ENCODE measurements around the gene SETD1B.
"Not testable (repeated sequence)": the region's sequence is repeated elsewhere in the genome, so short reads cannot be mapped to it uniquely, and the experiment has no call there.

Gene SETD1B

DNA sequence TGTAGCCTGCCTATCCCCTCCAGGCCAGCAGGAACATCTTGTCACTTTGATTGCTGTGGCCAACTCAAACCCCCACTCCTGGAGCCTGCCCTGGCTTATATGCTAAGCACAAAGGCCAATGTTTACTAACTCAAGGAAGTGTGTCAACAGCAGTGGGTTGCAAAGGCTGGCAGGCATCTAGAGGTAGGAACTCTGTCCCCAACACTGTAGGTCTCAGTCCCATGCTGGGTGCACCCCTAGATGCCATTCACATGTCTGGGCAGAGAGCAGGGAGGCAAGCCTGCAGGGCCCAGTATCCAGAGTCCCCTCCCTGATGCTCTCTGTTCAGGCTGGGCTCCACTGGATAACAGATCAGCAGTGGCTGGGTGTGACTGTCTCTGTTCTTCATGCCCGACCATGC lies 56.4 kb downstream of the SETD1B start:
- no peak for DNase-seq

- not testable (repeated sequence) for DNase-seq
Measured at GRCh38 chr12:121860699-121861098, 56.9 kb downstream of the SETD1B start.

- DNase-seq: no peak
Measured at GRCh38 chr12:121861636-121862254, 57.9 kb downstream of the SETD1B start.

GRCh38 chr12:121866331-121866730 lies 62.5 kb downstream of the SETD1B start:
- DNase-seq: no peak

DNA sequence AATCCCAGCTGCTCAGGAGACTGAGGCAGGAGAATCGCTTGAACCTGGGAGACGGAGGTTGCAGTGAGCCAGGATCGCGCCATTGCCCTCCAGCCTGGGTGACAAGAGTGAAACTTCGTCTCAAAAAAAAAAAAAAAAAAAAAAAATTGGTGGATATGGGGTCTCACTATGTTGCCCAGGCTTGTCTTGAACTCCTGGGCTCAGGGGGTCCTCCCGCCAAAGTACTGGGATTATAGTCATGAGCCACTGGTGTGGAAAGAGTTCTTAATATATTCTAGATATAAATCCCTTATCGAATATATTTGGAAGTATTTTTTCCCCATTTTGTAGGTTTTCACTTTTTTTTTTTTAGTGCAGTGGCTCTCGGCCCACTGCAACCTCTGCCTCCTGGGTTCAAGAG lies 65.4 kb downstream of the SETD1B start:
- DNase-seq: not testable (repeated sequence)

GRCh38 chr12:121871467-121871866 lies 67.7 kb downstream of the SETD1B start:
- DNase-seq: no peak

GRCh38 chr12:121872546-121873215 lies 68.9 kb downstream of the SETD1B start:
- DNase-seq: peak; percentile 28 to 53

DNA sequence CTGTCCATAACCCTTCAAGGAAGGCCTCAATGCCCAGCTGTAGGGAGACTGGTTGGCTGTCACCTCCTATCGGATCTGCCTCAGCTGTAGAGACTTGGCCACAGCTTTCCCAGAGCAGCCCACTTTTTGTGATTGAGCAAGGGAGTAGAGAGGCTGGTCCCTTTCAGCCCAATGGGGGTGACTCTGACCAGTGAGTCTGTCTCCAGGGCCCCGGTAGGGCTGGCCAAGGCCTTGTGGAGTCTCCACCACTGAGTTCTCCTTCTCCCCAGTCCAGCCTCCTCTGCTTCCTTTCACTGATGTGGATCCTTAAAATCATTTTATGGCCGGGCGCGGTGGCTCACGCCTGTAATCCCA lies 69.4 kb downstream of the SETD1B start:
- no peak for DNase-seq

DNA sequence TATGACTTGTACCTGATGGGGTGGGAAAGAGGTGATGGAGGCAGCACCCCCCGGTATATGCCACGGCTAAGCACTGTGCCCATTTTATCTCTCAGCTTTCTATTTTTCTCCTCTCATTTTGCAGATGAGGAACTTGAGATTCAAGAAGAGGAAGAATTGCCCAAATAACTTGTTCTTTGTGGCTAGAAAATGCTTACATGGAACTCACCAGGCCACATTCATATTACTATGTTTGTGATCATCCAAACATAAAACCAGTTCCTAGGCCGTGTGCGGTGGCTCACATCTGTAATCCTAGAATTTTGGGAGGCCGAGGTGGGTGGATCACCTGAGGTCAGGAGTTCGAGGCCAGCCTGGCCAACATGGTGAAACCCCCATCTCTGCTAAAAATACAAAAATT lies 70.3 kb downstream of the SETD1B start:
- DNase-seq: no peak

DNA sequence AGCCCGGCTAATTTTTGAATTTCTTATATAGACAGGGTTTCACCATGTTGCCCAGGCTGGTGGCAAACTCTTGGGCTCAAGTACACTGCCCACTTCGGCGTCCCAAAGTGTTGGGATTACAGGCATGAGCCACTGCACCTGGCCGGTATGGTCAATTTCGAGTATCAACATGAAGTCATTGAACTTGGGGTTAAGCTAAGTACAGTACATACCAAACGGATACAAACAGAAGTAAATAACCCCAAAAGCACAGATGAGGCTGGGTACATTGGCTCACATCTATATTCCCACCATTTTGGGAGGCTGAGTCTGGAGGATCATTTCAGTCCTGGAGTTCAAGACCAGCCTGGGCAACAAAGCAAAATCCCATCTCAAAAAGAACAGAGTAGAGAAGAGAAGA lies 71.8 kb downstream of the SETD1B start:
- DNase-seq: no peak

DNA sequence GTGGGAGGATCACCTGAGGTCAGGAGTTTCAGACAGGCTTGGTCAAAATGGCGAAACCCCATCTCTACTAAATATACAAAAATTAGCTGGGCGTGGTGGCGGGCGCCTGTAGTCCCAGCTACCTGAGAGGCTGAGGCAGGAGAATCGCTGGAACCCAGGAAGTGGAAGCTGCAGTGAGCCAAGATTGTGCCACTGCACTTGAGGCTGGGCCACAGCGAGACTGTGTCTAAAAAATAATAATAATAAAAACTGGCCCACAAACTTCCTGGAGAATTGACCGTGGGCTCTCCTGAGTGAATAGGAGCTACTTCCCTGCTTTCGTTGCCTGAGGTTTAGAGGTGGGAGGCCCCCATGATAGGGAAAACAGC lies 72.3 kb downstream of the SETD1B start:
- DNase-seq: not testable (repeated sequence)

Data from cerebellar nuclear complex (tissue), 1 donor.